22Rv1 (cell line): ENCODE results near the gene PSMA3.

Experiments
- H3K27ac ChIP-seq: fragments of 450-650 bp; 2 replicates; pipeline ENCODE4 v1.5.1; 2017
- ZFX ChIP-seq: fragments of 450-650 bp; IDR thresholded peaks from 2 replicates; pipeline ENCODE4 v1.6.1; 2017; ENCODE audit warnings: antibody characterized with exemption, borderline replicate concordance
- TF ChIP-seq, protein P1 (sequence below): fragments of 450-650 bp; IDR thresholded peaks from 2 replicates; pipeline ENCODE4 v1.5.1; 2017; ENCODE audit warnings: mild to moderate bottlenecking

The PSMA3 gene

DNA sequence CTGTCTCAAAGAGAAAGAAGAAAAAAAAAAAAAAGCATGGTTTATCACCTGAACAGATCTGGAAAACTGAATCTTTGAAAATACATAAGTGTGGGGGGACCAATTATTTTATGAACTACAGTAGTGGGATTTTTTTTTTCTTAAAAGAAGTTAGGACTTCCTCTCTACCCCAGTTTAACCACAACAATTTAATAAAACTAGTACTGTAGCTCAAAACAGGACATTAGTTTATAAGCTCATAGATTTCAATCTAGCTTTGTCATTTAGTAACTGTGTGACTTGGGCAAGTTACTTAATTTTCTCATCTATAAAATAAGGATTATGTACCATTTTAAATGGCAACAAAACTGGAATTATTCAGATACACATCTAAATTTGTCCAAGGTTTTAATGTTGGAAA is 30.2 kb downstream of the PSMA3 start:
- no peak for TF ChIP-seq ZFX
- TF ChIP-seq, protein P1, sequence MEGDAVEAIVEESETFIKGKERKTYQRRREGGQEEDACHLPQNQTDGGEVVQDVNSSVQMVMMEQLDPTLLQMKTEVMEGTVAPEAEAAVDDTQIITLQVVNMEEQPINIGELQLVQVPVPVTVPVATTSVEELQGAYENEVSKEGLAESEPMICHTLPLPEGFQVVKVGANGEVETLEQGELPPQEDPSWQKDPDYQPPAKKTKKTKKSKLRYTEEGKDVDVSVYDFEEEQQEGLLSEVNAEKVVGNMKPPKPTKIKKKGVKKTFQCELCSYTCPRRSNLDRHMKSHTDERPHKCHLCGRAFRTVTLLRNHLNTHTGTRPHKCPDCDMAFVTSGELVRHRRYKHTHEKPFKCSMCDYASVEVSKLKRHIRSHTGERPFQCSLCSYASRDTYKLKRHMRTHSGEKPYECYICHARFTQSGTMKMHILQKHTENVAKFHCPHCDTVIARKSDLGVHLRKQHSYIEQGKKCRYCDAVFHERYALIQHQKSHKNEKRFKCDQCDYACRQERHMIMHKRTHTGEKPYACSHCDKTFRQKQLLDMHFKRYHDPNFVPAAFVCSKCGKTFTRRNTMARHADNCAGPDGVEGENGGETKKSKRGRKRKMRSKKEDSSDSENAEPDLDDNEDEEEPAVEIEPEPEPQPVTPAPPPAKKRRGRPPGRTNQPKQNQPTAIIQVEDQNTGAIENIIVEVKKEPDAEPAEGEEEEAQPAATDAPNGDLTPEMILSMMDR, result no peak
- no peak overlapping the region for H3K27ac ChIP-seq

DNA sequence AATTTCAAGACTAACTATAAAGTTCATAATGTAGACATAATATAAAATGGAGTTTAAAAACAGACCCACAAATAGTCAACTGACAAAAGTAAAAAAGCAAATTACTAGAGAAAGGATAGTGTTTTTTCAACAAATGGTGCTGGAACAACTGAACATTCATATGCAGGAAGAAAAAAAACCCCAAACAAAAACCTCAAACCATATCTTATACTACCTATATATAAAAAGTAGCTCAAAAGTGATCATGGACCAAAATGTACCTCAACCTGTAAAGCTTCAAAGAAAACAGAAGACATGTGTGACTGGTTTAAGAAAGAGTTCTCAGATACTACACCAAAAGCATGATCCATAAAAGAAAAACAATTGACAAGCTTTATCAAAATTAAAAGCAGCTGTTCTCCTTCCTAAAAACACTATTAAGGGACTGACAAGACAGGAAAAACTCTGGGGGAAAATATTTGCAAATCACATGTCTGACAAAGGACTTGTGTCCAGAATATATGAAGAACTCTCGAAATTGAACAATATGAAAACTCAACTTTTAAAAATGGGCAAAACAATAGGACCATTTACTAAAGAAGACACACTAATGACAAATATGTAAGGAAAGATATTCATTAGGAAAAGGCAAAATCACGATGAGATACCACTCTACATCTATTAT is 31.0 kb downstream of the PSMA3 start:
- no peak overlapping the region for H3K27ac ChIP-seq
- TF ChIP-seq, protein P1, result no peak

DNA sequence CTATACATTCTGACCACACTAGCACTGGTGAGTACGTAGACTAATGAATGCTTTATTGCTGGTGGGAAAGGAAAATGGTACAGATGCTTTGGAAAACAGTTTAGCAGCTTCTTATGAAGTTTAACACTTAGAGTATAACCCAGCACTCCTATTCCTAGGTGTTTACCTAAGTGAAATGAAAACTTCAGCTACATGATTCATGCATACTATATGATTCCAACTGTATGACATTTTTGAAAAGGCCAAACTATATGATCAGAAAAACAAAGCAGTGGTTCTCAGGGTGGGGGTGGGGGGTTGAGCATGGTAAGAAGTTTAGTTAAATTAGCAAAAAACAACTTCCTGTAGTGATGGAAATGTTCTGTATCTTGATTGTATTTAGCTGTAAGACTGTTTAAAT is 31.6 kb downstream of the PSMA3 start:
- H3K27ac ChIP-seq, result no peak overlapping the region
- no peak for TF ChIP-seq ZFX
- TF ChIP-seq, protein P1, result no peak

DNA sequence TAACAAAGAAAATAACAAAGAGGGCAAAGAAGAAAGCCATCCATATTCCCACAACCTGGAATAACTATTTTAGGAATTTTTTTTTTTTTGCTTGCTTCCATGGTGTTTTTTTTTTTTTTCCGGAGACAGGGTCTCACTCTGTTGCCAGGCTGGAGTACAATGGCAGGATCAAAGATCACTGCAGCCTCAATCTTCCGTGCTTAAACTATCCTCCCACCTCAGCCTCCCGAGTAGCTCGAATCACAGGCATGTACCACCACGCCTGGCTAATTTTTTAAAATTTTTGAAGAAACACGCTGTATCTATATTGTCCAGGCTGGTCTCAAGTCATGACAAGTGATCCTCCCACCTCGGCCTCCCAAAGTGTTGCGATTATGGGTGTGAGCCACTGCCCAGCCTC is 33.5 kb downstream of the PSMA3 start:
- TF ChIP-seq, protein P1, result no peak
- TF ChIP-seq ZFX, result no peak
- no peak overlapping the region for H3K27ac ChIP-seq

DNA sequence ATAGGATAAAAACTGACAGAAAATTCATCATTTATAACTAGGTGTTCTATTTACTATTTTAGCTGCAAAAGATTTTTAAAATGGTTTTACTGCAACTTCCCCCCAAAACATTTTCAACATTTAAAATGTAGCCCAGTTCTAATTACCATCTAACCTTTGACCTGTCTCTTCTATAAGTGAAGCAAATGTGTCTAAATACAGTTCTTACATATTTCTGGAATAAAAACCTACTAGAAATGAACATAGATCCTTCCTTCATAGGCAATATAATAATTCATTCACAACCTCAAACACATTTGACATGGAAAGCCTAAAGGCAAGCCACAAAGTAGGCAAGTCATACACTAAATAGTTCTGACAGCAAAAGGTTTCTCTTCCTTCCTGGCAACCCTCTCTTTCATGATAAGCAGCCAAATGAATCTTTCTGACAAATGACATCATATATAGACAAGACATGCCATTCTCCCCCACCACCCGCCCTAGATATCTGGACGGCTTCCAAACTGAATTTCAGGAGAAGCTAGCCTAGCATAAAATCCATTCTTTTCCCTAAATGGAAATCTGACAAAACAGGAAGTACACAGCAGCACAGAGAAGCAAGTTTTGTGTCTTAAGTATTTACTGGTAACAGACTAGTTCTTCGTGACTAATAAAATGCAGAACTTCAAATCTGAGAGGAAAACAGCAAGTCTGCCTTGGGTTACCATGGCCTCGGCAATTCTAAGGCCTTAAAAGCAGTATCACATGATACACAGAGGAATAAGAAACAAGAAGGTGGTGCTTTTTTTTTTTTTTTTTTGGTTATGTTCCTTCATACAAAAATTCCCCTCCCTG is 36.5 kb downstream of the PSMA3 start:
- H3K27ac ChIP-seq, result no peak overlapping the region
- TF ChIP-seq, protein P1, result no peak
- TF ChIP-seq ZFX, result no peak

DNA sequence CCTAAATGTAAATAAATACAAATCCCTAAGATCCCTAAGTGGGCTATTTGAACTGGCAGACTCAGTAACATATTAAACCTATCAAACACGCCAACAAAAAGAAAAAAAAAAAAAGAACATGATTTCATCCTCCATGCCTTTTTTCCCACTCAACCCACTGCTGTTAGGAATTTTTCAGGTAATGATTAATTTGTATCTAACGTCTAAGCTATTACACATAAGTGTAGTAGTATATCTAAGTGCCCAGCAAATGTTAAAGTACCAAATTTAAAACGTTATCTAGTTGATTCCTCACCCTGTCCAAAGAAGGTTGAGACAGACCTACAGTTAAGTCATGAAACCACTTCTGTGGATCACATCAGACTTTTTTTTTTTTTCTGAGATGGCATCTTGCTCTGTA is 37.3 kb downstream of the PSMA3 start:
- H3K27ac ChIP-seq, result no peak overlapping the region
- no peak for TF ChIP-seq ZFX
- TF ChIP-seq, protein P1, result no peak

DNA sequence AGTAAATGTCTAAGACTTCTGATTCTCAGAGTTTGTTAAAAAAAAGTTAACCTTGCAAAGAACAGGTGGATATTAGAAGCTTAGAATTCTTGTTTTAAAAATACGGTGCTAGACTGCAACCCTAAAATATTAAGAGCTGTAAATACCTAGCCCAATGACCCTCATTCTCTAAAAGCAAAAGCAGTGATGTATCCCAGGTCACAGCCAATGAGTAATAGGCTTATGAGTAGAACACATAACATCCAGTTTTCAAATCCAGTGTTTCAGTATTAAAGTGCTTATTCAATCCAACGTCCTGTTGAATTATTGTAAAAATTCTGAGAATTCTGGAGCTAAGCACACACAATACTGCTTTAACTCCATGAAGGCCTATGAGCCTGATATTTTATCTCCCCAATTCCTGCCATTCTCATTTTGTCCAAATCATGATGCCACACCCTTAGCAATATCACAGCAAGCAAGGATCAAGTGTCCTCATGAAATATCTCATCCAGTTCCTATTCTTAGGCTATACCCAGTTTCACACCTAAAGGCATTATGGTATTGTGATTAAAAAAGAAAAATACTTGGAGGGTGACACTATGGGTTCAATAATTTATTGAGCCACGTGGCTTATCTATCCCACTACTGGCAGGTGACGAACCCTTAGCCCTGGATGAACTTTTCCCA is 38.4 kb downstream of the PSMA3 start:
- no peak for TF ChIP-seq ZFX
- TF ChIP-seq, protein P1, result no peak
- H3K27ac ChIP-seq, result no peak overlapping the region
